Nephron (organoid): ENCODE results near the gene ZHX3.
A peak's percentile ranks its signal among the peaks of the same experiment; 100 is the strongest.

ENCODE experiments used
- H3K27ac Mint-ChIP-seq, 3 experiments: 2 replicates each; pipeline ENCODE4 v1.8.0; 2020; ENCODE audit warnings: mixed read lengths in 3 of 3, mild to moderate bottlenecking in 2 of 3, moderate library complexity in 1 of 3
- H3K27me3 Mint-ChIP-seq: 2 replicates; pipeline ENCODE4 v1.8.0; 2021; ENCODE audit warnings: low read depth, mild to moderate bottlenecking, moderate library complexity, mixed read lengths
- H3K36me3 Mint-ChIP-seq: 2 replicates; pipeline ENCODE4 v1.8.0; 2020; ENCODE audit warnings: low read depth, mixed read lengths
- H3K4me1 Mint-ChIP-seq: 2 replicates; pipeline ENCODE4 v1.8.0; 2020; ENCODE audit warnings: mixed read lengths
- H3K4me3 Mint-ChIP-seq, 3 experiments: 2 replicates each; pipeline ENCODE4 v1.8.0; 2020; ENCODE audit warnings: mild to moderate bottlenecking in 3 of 3, mixed read lengths in 3 of 3, moderate library complexity in 2 of 3
- H3K9me3 Mint-ChIP-seq: 2 replicates; pipeline ENCODE4 v1.8.0; 2020; ENCODE audit warnings: mixed read lengths
- TF ChIP-seq, protein P1 (sequence below), 3 experiments: fragments of 200-600 bp; sonication (generic); IDR thresholded peaks; one replicate each; pipeline ENCODE4 v1.5.0; 2021; ENCODE audit warnings: antibody characterized with exemption in 3 of 3; ENCODE audit not compliant: unreplicated experiment in 3 of 3

Gene ZHX3

GRCh38 chr20:41232973-41233926, 84.3 kb downstream of the ZHX3 start:
- Mint-ChIP-seq H3K4me1 (peaks cover 35% of the 10 kb centered on the region), H3K27ac (peak overlapping the region in 2 of 3 experiments; percentile 7 to 97), H3K36me3 (peaks cover 10% of the 10 kb centered on the region), H3K4me3 (no peak overlapping the region), H3K9me3 (no peaks in the 10 kb centered on the region), H3K27me3 (no peaks in the 10 kb centered on the region)
- TF ChIP-seq, protein P1, sequence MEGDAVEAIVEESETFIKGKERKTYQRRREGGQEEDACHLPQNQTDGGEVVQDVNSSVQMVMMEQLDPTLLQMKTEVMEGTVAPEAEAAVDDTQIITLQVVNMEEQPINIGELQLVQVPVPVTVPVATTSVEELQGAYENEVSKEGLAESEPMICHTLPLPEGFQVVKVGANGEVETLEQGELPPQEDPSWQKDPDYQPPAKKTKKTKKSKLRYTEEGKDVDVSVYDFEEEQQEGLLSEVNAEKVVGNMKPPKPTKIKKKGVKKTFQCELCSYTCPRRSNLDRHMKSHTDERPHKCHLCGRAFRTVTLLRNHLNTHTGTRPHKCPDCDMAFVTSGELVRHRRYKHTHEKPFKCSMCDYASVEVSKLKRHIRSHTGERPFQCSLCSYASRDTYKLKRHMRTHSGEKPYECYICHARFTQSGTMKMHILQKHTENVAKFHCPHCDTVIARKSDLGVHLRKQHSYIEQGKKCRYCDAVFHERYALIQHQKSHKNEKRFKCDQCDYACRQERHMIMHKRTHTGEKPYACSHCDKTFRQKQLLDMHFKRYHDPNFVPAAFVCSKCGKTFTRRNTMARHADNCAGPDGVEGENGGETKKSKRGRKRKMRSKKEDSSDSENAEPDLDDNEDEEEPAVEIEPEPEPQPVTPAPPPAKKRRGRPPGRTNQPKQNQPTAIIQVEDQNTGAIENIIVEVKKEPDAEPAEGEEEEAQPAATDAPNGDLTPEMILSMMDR (IDR thresholded peaks at IDR 0.05; ENCODE audit: unreplicated experiment in 3 of 3) = no peak

DNA sequence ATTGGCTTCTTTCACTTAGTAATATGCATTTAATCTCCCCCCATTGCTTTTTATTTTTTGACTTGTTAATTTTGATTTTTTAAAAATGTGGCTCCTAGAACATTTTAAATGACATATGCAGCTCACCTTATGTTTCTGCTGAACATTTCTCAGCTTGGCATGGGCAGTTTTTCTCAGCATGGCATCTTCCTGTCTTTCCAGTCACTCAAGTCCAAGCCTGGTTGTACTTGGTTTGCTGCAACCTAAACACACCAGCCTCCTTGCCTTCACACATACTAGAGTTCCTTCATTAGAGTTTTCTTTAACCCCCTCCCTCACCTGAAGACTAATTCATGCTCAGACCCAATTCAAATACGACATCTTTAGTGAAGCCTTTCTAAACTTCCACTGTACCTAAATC, 86.4 kb downstream of the ZHX3 start:
- H3K4me1 Mint-ChIP-seq = peaks cover 35% of the 10 kb centered on the region
- H3K27ac Mint-ChIP-seq = peak overlapping the region in 1 of 3 experiments; percentile 5
- peaks cover 8% of the 10 kb centered on the region for H3K36me3 Mint-ChIP-seq
- TF ChIP-seq, protein P1 (IDR thresholded peaks at IDR 0.05; ENCODE audit: unreplicated experiment in 3 of 3) = no peak
- H3K27me3 Mint-ChIP-seq = no peaks in the 10 kb centered on the region
- no peak overlapping the region for H3K4me3 Mint-ChIP-seq
- H3K9me3 Mint-ChIP-seq = no peaks in the 10 kb centered on the region

DNA sequence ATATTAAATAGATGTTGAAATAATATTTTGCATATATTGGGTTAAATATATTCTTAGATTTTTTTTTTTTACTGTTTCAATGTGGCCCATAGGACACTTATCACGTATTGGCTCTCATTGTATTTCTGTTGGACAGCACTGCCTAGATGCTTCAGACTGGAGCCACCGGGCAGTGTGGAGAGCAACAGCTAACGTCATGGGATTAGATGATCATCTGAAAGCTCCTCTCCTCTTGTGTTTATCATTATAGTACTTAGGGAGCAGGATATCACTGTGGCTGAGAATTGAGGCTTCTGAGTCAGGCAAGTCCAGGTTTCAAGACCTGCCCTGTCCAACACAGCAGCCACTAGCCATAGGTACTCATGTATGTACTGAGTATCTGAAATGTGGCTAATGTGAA, 87.4 kb downstream of the ZHX3 start:
- Mint-ChIP-seq H3K27ac (no peak overlapping the region), H3K4me3 (no peak overlapping the region), H3K4me1 (peaks cover 35% of the 10 kb centered on the region), H3K36me3 (peaks cover 8% of the 10 kb centered on the region), H3K9me3 (no peaks in the 10 kb centered on the region), H3K27me3 (no peaks in the 10 kb centered on the region)
- TF ChIP-seq, protein P1 (IDR thresholded peaks at IDR 0.05; ENCODE audit: unreplicated experiment in 3 of 3) = no peak

DNA sequence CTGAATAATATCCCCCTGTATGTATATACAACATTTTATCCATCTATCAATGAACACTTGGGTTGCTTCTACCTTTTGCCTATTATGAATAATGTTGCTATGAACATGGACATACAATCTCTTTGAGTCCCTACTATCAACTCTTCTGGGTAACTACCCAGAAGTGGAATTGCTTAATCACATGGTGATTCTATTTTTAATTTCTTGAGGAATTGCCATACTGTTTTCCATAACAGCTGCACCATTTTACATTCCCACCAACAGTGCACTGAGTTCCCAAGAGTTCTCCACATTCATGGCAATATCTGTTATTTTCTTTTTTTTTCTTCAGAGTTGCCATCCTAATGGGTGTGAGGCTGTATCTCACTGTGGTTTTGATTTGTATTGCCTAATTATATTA, 88.3 kb downstream of the ZHX3 start:
- Mint-ChIP-seq H3K4me3 (no peak overlapping the region), H3K36me3 (peaks cover 5% of the 10 kb centered on the region), H3K27ac (no peak overlapping the region), H3K4me1 (peaks cover 28% of the 10 kb centered on the region), H3K9me3 (no peaks in the 10 kb centered on the region), H3K27me3 (no peaks in the 10 kb centered on the region)
- TF ChIP-seq, protein P1 (IDR thresholded peaks at IDR 0.05; ENCODE audit: unreplicated experiment in 3 of 3) = no peak

GRCh38 chr20:41228858-41229257, 88.7 kb downstream of the ZHX3 start:
- H3K4me1 Mint-ChIP-seq = peaks cover 29% of the 10 kb centered on the region
- no peak overlapping the region for H3K27ac Mint-ChIP-seq
- H3K9me3 Mint-ChIP-seq = no peaks in the 10 kb centered on the region
- TF ChIP-seq, protein P1 (IDR thresholded peaks at IDR 0.05; ENCODE audit: unreplicated experiment in 3 of 3) = no peak
- no peak overlapping the region for H3K4me3 Mint-ChIP-seq
- H3K27me3 Mint-ChIP-seq = no peaks in the 10 kb centered on the region
- peaks cover 5% of the 10 kb centered on the region for H3K36me3 Mint-ChIP-seq

DNA sequence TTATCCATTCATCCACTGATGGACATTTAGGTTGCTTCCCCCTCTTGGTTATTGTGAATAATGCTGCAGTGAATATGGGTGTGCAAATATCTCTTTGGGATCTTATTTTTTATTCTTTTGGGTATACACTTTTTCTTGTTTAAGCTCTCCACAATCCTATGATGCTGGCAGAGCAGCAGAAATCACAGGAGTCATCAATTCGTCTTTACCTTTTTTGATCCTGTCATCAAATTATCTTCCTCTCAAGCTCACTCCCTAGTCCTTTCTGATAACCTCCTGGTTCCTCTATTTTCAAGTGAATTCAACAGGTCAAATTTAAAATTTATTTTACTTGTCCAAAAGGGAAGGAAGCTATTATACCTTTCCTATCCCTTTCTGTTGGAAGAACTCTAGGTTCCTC, 91.1 kb downstream of the ZHX3 start:
- Mint-ChIP-seq H3K27ac (no peak overlapping the region), H3K36me3 (peaks cover 5% of the 10 kb centered on the region), H3K27me3 (no peaks in the 10 kb centered on the region), H3K9me3 (no peaks in the 10 kb centered on the region), H3K4me3 (no peak overlapping the region), H3K4me1 (peaks cover 21% of the 10 kb centered on the region)
- TF ChIP-seq, protein P1 (IDR thresholded peaks at IDR 0.05; ENCODE audit: unreplicated experiment in 3 of 3) = no peak
